GM21737 (cell line): ENCODE data around the gene ENO1.

Experiments
- ATAC-seq: cut with Tn5 transposase; IDR thresholded peaks from one replicate; pipeline ENCODE4 v1.9.1; 2021; ENCODE audit warnings: mild to moderate bottlenecking, moderate library complexity; ENCODE audit not compliant: unreplicated experiment

The ENO1 gene

GRCh38 chr1:8814865-8815264, 63.6 kb downstream of the ENO1 start:
- ATAC-seq, result no peak

- ATAC-seq, result no peak
These were observed 64.5 kb downstream of the ENO1 start for GRCh38 chr1:8813991-8814390.

- ATAC-seq, result no peak
These were observed 65.3 kb downstream of the ENO1 start for GRCh38 chr1:8813016-8813763.

- no peak for ATAC-seq
These were observed 66.4 kb downstream of the ENO1 start for GRCh38 chr1:8812081-8812480.
